Head of caudate nucleus (tissue), 42 donors: Measurements from ENCODE around the gene NECTIN1.

Experiments used
- DNase-seq, 42 donors: peaks; one replicate each; pipeline versions ENCODE4 v3.0.0 to v3.0.0-alpha.2; 2020 to 2021; ENCODE audit warnings: mixed read lengths in 7 of 42
- intact Hi-C: fragments of 100-400 bp; cut with DNase I; formaldehyde crosslinking; loops from one replicate; pipeline ENCODE4 v1.15.0; 2022

Gene NECTIN1

DNA sequence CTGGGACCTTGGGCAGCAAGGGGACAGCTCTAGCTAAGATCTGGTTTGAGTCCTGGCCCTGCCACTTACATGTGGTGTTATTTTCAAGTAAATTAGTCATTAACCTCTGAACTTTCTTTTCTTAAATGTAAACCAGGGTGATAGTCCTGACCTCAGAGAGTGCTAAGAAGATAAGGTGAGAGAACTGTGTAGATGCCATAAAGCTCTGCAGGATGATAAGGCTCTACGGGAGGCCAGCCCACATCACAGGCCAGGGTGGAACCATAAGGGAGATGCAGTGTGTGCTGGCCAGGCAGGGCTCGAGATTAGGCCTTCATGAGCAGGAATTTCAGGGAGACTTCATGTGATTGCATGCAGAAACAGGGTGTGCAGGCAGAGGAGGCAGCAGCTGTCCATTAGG, 24.2 kb downstream of the NECTIN1 start:
- intact Hi-C loops, result no loop called here
- no peak for DNase-seq

DNA sequence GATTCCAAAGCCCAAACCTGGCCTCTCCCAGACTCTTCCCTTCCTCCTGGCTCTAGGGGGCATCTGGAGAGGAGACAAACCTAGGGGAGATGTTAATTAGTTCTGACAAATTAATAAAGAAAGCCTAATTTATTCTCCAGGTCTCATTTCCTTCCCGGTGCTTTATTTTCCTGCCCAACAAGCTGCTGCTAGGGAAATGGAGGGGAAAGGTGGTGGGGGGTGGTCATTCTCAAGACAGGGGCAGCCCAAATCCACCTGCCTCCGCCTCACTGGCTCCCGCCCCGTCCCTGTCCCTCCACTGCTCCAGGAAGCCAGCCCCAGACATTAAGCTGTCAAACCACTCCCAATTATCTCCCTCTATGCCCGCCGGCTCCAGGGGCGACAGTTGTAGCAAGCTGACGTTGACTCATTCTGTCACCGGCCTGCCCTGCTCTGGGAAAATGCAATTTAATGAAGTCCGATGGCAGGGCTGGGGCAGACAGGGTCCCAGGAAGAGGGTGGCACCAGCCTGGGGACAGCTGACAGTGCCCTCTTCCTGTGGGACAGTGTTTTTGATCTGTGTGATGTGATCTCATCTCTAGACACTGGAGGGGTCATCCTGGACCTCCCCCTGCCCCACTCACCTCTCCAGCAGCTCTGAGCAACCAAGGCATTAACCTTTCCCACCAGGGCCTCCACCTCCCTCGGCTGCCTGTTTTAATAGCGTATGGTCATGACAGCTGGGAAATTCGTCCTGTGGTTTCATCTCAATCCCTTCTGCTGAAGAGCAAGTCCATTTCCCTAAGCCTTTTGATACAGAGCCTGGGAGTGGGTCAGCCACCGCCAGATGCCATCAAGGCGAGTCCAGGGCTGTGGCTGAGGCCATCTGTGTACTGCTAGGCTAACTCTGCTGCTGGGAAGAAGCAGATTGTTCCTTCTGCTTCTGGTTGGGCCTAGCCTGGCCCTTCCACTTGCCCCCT, 27.1 kb downstream of the NECTIN1 start:
- DNase-seq, result peak in 1 of 42 donors; percentile 57
- intact Hi-C loops, result no loop called here

DNA sequence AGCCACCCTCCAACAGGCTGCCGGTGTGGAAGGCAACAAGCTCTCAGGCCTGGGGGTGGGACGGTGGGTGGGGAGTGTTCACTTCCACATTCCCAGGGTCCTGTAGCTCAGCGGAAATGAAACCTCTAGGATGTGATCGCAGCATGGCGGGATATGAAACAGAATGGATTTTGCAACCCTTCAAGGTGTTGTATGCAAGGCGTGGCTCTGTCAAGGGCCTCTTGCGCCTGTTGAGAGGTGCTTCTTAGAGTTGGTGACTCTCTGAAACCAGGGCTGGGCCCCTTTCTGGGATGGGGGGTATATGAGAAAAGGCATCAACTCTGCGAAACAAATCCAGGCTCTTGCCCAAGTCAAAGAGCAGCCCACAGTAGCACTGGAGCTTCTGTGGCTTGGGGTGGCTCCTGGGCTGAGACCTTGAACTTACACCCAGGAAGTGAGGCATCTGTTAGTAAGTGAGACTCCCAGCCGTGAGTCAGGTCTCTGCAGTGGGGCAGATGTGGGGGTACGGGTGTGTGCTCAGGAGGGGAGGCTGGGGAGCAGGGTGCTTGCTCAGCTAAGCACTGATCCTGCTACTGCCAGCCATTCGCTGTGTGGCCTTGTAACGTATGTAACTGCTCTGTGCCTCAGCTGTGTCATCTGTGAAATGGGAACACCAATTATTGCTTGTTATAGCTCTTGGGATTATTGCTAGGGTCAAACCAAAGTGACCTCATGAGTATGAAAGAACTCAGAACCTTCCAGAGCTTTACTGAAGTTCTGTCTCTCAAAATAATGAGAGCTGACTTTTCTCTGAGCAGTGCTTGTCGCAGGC, 28.3 kb downstream of the NECTIN1 start:
- DNase-seq, result no peak
- intact Hi-C loops, result no loop called here

DNA sequence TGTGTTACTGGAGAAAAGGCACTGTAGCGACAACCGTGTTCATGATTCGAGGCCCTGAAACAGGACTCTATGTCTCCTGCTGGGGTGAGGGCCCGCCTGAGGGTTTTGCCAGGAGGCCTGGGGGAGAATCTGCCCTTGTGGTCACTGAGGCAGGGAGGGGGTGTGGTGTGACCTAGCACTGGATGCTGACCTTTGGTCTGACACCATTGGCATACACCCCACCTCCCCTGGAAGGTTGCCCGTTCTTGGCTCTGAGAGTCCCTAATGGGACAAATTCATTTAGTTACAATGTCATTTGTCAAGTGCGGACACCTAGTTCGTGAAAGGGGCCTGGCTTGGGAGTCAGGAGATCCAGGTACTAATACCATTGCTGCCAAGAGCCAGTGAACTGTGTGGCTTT, 29.0 kb downstream of the NECTIN1 start:
- intact Hi-C loops, result no loop called here
- no peak for DNase-seq

DNA sequence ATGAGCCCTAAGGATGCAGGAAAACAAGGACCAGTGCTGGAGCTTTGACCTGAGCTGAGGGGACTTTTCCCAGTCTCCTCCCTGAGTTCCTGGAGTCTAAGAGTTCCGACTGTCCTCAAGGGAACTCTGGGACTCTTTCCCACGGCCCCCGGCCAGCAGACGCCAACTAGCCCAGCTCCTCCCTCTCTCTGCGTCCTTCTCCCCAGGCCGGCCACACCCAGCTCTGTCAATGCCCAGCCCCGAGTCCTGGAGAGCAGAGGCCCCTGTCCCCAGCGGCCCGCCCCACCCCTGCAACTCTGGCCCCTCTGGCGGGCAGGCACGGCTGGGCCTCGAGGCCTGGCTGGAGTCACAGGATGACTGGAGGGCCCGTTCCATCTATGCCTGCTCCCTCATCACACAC, 29.8 kb downstream of the NECTIN1 start:
- DNase-seq, result peak in 9 of 42 donors; percentile 13 to 57 (median 25)
- intact Hi-C loops, result no loop called here

DNA sequence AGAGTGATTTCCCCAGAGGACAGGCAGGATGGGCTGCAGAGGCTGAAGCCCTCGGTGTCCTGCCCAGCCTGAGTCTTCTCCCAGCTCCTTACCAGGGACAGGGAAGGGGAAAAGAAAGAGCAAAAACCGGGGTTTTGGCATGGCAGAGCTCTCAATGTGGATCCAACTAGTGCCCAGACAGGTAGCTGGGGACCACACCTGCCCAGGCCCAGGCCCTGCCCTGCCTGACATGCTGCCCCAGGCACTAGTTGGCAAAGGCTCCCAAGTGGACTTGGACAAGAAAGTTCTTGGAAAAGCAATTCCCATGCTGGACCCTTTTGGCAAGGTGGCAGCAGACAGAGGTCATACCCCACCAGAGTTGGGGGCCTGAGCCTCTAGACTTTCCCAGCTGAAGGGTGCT, 31.1 kb downstream of the NECTIN1 start:
- intact Hi-C loops, result no loop called here
- no peak for DNase-seq

DNA sequence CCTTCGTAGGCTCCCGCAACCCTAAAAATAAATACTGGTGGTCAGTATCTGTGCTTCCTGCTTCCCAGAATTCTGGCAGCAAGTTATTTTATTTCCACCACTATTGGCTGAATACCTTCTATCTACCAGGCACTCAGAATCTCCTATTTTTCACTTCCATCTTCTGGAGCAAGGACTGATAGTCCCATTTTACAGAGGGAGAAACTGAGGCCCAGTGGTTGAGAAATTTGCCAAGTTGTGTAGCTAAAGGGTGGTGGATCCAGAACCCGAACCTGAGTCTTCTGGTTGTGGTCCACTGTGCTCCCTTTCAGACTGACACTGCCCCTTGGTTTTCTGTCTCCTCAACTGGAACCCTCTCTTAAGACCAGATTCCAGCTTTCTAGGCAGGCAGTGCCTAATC, 31.6 kb downstream of the NECTIN1 start:
- no peak for DNase-seq
- intact Hi-C loops, result no loop called here

DNA sequence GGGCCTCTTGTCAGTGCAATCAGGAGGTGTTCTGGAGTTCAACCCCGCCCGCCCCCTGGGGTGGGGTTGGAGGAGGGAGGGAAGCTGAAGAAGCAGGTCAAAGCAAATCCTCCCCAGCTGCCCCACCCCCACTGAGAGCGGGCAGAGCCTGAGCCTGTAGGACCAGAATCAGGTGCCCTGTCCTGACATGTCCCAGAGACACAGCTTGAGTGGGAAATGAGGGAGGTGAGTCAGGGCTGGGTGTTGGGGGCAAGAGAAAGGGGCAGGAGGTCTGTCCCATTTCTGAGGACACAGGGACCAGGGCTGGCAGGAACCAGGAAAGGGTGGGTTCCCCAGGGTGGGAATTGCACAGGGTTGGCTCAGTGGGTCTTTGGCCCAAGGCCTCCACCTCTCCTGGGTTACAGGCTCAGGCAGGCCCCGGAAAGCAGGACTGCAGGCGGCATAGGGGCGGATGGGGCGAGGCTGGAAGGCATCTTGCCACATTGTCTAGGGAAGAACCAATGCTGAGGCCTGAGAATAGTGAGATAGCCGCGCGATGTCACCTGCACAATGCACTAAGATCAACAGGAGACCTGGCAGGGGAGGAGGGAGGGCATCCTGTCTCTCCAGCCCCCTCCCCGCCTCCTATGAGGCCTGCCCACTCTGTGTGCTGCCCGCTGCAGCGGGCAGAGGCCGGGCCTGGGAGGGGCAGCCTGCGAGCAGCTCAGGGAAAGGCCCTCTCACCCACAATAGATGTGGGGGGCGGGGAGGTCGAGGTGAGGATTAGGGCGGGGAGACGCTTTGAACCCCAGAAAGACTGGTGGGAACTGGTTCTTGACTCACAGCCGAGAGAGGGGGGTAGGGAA, 32.4 kb downstream of the NECTIN1 start:
- DNase-seq, result no peak
- intact Hi-C loops, result no loop called here

DNA sequence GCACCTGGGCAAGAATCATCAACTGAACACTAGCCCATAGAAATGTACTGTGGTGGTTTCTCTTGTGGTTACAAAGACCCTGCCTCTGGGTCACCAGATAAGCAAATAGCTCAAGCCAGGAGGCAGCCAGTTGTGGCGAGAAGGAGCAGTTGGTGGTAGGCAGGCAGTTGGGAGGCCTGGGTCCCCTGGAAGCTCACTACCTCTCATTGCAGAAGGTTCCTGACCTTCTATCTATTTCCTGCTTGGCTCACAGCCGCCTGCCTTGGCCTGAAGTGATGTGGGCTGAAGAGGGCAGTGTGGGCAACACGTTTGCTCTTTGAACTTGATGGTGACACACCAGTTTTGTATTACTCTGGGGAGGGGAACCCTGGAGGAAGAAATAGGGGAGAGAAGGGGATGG, 34.7 kb downstream of the NECTIN1 start:
- DNase-seq, result peak in 2 of 42 donors; percentile 25
- intact Hi-C loops, result no loop called here

DNA sequence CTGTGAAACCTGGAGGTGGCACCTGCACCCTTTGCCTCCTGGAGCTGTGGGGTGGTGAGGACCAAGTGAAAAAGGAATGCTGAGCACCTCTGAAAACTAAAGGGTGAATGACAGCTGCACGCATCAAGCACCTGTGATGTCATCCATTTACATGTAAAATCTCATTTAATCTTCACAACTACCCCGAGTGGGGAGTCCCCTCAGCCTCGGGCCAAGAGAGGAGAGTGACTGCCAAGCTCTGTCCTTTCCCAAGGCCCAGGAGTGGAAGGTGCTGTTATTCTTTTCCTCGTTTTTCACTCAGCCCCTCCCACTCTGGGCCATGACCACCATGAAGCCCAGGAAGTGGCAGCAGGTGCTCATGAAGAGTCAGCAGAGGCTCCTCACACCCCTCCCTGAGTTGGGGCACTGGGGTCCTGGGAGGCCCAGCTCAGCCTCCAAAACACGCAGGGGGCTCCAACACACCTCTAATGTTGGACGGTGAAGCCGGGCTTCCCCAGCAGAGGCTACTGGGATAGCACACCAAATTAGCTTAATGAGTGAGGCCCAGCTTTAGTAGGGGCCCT, 35.7 kb downstream of the NECTIN1 start:
- intact Hi-C loops, result no loop called here
- no peak for DNase-seq

DNA sequence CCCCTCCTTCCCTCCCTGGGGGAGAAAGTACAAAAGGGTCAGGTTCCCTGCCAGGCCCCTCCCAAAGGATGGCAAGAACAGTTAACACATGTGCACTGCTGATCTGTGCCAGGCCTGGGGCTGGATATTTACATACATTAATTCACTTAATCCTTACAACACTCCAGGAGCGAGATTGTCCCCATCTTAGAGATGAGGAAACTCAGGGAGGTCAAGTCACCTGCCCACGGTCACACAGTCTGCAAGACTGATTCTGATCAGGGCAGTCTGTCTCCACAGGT, 36.5 kb downstream of the NECTIN1 start:
- no peak for DNase-seq
- intact Hi-C loops, result no loop called here

DNA sequence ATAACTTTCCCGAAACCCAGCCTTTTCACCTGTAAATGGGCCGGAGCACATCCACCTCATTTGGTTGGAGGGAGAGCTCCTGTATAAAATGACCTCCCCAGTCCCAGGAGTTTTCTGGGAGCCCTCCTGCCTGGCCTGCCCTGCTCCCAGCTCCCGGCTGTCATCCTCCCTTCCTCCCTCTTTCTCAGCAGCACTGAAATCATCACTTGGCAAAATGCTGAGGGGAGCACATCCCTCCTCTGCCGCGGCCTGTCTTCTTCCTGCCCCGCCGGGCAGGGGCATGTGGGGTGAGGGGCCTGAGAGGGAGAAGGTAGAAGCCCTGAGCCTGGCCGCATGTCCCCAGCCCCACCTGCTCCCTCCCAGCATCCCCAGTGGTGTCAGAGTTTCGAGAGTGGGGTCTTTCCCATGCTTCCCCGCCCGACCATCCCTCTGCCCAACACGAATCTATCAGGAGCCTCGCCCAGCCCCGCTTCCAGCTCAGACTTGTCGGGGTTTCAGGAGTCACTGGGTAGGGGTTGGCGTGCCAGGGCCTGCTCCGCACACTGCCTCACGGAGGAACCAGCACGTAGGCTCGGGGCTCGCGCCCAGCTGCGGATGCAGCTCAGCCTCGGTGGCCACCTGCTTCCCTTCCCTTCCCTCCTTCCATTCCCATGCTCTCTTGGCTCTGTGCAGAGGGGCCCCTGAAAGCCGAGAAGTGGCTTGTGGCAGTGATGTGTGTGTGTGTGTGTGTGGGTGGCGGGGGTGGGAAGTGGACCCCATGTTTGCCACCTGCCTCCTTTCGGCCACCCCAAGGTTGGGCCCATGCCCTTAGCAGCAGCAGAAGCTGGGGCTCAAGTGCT, 37.1 kb downstream of the NECTIN1 start:
- DNase-seq, result peak in 1 of 42 donors; percentile 34
- intact Hi-C loops, result no loop called here

DNA sequence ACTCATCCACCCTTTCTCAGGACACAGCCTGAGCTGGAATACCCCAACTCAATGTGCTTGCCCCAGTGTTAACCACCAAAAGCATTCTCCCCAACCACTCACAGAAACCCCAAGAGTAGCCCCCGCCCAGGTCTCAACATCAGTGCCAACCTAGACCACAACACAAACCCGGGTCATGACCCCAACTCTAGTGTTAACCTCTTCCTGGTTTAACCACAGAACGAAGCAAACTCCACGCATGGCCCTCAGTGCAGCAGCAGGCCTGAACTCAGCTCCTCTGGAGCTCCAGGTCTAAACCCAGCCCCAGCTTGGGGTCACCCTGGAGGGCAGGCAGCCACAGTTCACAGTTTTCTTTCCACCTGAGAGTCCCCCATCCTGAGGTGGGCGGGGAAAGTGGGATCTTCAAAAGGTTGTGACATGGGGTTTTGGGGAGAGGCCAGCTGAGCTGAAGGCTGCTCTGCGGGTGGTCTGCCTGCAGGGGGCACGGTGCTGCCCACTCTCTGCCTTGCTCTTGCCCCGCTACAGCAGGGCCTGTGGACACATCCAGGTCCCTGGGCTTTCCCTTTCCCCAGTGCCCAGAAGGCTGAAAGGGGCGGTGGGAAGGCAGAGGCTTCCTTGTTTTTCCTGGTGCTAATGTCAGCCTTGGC, 37.9 kb downstream of the NECTIN1 start:
- intact Hi-C loops, result no loop called here
- DNase-seq, result no peak

DNA sequence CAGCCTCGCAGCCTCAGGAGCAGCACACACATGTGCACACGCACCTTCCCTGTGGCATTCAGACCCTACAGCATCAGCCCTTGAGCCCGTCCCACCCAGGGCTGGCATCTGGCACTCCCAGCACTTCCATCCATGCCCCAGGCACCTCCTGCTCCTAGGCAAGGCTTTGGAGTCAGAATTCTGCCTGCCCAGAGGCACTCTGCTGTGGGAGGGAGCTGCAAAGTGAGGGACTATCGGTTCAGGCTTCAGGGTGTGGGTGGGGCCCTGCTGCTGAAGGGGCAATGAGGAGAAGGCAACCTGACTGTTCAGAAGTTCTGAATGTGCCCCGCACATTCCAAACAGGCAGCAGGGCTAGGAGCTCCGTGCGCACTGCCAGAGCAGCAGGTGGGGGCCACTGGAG, 39.7 kb downstream of the NECTIN1 start:
- intact Hi-C loops, result no loop called here
- DNase-seq, result no peak

DNA sequence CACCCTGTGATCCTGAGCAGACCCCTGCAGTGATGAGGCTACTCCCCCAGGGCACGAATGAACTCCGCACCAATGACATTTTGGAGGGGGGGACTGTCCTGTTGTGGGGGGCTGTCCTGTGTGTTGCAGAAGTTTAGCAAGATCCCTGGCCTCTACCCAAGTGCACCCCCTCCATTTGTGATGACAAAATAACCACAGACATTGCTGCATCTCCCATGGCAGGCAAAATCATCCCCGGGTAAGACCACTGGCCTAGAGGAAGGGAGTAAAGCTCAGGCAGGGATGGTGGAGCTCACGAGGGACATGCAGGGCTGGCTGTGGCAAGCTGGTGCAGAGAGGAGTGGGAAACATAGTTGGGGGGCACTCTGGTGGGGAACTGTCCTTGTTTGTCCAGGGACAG, 40.6 kb downstream of the NECTIN1 start:
- DNase-seq, result no peak
- intact Hi-C loops, result no loop called here

DNA sequence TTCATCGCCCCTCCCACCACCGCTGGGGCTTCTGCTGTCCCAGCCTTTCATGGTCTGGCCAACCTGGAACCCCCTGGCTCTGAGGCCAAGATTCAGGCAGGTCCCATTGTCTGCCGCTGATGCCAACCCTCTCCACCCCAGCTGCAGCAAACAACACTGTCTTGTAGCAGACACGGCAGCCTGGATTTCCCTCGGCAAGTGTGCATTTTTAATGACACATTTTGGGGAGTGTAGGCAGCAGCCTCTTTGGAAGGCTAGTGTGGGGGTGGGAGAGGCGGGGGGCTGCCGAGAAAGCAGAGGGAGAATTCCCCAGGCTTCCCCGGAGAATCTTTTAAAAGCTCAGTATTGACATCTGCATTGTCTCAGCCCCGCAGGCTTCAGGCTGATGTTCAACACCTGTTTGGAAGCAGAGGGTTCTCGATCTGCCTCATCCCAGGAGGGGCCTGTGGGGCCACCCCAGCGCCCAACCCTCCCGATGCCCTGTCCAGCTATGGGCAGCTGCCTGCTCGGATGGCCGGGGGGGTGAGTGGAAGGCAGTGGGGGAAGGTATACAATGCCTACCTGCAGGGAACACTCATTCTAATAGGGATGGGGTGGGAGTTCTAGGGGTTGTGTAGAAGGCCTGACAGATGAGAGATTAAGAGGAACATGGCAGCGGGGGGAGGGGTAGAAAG, 41.5 kb downstream of the NECTIN1 start:
- intact Hi-C loops, result no loop called here
- DNase-seq, result peak in 10 of 42 donors; percentile 23 to 64 (median 46)

DNA sequence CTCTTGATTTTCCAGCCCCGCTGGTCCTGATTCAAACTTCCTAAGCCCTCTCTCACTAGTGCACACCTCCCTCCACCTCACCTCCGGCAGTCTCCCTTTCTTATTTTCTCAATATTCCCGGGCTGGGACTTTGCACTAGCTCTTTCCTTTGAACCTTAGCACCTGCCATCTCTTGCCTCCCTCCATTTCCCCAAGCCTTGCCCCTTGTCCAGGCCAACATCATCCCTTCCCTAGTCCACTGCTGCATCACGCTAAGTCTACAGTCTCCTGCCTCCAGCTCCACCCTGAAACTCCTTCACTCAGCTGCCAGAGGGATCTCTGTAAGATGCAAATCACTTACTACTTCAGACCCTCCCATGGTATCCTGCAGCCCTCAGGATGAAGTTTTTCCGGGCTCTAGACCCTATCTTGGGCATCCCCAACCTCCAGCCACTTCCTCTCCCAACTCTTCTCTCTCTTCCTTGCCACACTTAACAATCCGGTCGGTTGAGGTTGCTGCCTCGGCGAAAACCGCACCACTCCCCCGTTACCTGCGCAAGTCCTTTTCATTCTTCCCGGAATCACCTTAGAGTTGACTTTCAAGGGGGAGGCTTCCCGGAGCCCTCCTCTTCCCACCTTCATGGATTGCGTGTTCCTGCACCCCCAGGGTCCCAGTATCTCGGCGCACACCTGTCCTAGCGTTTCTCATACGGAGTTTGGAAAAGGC, 42.7 kb downstream of the NECTIN1 start:
- intact Hi-C loops, result no loop called here
- DNase-seq, result no peak
